ENCODE results near the gene SUGCT. TPM values are rescaled to one million over a fixed set of nuclear protein-coding genes. Genes with fewer than 3 reads are reported as not detected.

Gene SUGCT
- total and polyA plus RNA-seq, 9 of the 15 experiments (the other 6 are each of a cell fraction or from before 2014, with no cell fraction given): 0.58 to 2.5 (median 1.4) TPM

DNA sequence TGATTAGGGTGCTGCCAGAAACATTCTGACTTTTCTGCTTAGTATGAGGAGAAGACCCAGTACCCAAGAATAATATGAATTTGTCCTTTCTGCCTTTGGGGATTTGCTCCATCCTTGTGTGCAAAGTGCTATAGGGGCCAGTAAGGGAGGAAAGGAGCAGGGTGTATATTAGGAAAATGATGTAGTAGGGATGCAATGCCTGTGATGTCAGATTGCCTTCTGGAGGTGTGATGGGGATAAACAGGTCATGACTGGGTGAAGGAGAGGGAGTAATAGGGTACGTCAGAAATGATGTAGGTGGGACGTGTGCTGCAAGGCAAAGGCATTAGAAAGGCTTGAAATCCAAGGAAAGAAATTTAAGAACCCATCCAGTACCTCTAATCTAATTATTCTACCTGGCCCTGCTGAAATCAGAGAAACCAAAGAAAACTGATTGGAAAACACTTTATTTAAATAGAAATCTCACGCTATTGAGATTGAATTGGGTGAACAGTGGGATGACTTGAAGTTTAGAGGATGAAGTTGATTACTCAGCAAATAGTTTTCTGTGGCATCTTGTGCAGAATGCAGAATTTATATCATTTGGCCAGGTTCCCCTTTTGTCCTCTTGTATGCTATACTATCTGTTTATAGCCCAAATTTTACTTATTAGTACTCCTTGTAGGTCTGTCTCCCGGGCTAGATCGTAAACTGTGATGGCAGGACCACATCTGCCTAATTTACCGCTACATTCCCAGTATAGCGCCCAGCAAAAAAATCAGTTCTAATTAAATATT, 503.9 kb downstream of the SUGCT start (continued):
- TF ChIP-seq, protein P1, sequence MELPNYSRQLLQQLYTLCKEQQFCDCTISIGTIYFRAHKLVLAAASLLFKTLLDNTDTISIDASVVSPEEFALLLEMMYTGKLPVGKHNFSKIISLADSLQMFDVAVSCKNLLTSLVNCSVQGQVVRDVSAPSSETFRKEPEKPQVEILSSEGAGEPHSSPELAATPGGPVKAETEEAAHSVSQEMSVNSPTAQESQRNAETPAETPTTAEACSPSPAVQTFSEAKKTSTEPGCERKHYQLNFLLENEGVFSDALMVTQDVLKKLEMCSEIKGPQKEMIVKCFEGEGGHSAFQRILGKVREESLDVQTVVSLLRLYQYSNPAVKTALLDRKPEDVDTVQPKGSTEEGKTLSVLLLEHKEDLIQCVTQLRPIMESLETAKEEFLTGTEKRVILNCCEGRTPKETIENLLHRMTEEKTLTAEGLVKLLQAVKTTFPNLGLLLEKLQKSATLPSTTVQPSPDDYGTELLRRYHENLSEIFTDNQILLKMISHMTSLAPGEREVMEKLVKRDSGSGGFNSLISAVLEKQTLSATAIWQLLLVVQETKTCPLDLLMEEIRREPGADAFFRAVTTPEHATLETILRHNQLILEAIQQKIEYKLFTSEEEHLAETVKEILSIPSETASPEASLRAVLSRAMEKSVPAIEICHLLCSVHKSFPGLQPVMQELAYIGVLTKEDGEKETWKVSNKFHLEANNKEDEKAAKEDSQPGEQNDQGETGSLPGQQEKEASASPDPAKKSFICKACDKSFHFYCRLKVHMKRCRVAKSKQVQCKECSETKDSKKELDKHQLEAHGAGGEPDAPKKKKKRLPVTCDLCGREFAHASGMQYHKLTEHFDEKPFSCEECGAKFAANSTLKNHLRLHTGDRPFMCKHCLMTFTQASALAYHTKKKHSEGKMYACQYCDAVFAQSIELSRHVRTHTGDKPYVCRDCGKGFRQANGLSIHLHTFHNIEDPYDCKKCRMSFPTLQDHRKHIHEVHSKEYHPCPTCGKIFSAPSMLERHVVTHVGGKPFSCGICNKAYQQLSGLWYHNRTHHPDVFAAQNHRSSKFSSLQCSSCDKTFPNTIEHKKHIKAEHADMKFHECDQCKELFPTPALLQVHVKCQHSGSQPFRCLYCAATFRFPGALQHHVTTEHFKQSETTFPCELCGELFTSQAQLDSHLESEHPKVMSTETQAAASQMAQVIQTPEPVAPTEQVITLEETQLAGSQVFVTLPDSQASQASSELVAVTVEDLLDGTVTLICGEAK (IDR thresholded peaks at IDR 0.05): no peak
- TF ChIP-seq, protein P1 (CRISPR knock-in tag; IDR thresholded peaks at IDR 0.05): no peak
- TF ChIP-seq BRD9 (IDR thresholded peaks at IDR 0.05; ENCODE audit: low read depth, partially characterized antibody) (no peak), FOXK1 (CRISPR knock-in tag; IDR thresholded peaks at IDR 0.05; ENCODE audit: borderline replicate concordance) (no peak), NFE2 (IDR thresholded peaks at IDR 0.05; ENCODE audit: low read depth) (no peak), TFAM (CRISPR knock-in tag; conservative IDR thresholded peaks at IDR 0.05) (no peak), MAFF (IDR thresholded peaks at IDR 0.05; ENCODE audit: low read length) (peak; percentile 17; the same call in 1 of the 2 replicates)
- TF ChIP-seq, protein P2, sequence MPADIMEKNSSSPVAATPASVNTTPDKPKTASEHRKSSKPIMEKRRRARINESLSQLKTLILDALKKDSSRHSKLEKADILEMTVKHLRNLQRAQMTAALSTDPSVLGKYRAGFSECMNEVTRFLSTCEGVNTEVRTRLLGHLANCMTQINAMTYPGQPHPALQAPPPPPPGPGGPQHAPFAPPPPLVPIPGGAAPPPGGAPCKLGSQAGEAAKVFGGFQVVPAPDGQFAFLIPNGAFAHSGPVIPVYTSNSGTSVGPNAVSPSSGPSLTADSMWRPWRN (IDR thresholded peaks at IDR 0.05; ENCODE audit: low read depth): no peak
- TF ChIP-seq, protein P3, sequence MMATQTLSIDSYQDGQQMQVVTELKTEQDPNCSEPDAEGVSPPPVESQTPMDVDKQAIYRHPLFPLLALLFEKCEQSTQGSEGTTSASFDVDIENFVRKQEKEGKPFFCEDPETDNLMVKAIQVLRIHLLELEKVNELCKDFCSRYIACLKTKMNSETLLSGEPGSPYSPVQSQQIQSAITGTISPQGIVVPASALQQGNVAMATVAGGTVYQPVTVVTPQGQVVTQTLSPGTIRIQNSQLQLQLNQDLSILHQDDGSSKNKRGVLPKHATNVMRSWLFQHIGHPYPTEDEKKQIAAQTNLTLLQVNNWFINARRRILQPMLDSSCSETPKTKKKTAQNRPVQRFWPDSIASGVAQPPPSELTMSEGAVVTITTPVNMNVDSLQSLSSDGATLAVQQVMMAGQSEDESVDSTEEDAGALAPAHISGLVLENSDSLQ (IDR thresholded peaks at IDR 0.05): no peak
- TF ChIP-seq, protein P4, sequence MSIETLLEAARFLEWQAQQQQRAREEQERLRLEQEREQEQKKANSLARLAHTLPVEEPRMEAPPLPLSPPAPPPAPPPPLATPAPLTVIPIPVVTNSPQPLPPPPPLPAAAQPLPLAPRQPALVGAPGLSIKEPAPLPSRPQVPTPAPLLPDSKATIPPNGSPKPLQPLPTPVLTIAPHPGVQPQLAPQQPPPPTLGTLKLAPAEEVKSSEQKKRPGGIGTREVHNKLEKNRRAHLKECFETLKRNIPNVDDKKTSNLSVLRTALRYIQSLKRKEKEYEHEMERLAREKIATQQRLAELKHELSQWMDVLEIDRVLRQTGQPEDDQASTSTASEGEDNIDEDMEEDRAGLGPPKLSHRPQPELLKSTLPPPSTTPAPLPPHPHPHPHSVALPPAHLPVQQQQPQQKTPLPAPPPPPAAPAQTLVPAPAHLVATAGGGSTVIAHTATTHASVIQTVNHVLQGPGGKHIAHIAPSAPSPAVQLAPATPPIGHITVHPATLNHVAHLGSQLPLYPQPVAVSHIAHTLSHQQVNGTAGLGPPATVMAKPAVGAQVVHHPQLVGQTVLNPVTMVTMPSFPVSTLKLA (conservative IDR thresholded peaks at IDR 0.05): no peak

Measured in K562 (cell line).